ENCODE results near the gene CD164L2.

GRCh38 chr1:27429029-27429425 is 45.9 kb upstream of the CD164L2 start:
- TF ChIP-seq POLR2A (IDR thresholded peaks at IDR 0.05; ENCODE audit: low read depth) = no peak
- TF ChIP-seq, protein P1, sequence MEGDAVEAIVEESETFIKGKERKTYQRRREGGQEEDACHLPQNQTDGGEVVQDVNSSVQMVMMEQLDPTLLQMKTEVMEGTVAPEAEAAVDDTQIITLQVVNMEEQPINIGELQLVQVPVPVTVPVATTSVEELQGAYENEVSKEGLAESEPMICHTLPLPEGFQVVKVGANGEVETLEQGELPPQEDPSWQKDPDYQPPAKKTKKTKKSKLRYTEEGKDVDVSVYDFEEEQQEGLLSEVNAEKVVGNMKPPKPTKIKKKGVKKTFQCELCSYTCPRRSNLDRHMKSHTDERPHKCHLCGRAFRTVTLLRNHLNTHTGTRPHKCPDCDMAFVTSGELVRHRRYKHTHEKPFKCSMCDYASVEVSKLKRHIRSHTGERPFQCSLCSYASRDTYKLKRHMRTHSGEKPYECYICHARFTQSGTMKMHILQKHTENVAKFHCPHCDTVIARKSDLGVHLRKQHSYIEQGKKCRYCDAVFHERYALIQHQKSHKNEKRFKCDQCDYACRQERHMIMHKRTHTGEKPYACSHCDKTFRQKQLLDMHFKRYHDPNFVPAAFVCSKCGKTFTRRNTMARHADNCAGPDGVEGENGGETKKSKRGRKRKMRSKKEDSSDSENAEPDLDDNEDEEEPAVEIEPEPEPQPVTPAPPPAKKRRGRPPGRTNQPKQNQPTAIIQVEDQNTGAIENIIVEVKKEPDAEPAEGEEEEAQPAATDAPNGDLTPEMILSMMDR (IDR thresholded peaks at IDR 0.05) = no peak
